HG03196 (cell line): Measurements from ENCODE around the gene CDKN3.

Source experiments
- ATAC-seq: cut with Tn5 transposase; IDR thresholded peaks from one replicate; pipeline ENCODE4 v1.9.1; 2021; ENCODE audit not compliant: unreplicated experiment

Gene CDKN3, protein sequence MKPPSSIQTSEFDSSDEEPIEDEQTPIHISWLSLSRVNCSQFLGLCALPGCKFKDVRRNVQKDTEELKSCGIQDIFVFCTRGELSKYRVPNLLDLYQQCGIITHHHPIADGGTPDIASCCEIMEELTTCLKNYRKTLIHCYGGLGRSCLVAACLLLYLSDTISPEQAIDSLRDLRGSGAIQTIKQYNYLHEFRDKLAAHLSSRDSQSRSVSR

DNA sequence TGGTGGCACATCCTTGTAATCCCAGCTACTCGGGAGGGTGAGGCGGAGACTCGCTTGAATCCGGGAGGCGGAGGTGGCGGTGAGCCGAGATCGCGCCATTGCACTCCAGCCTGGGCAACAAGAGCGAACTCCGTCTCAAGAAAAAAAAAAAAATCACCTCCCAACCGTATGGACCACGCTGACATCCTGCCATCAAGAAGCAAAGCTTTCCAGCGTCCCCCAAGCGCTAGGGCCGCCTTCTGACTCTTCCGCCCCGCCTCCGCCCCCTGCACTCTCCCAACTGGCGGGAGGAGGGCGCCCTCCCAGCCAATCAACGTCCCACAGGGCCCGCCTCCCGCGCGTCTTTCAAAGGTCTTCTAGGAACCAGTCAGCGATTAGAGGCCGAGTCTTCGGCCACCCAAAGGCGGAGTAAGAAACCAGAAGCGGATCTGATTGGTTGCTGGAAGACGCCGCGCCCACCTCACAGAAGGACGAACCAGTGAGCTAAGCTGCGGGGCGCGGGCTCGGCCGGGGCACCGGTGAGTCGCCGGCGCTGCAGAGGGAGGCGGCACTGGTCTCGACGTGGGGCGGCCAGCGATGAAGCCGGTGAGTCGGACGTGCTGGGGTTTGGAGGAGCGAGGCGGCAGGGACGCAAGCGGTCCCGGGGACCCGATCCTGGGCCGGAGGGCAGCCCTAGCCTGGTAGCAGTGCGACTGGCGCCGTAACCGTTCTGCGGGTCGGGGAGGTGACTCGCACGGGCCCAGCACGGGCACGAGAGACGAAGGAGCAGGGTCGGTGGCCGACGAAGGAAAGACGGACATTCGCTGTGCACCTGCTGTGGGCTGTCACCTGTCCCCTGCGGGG is at the start of gene CDKN3:
TSS of gene CDKN3 (plus strand) at position 515 of the 843 bp plus-strand sequence. CDS start at position 577, 62 bp downstream.
- peak; percentile 97 for ATAC-seq

GRCh38 chr14:54347044-54347443 is 49.8 kb upstream of the CDKN3 start:
- no peak for ATAC-seq

- ATAC-seq = no peak
Observed at GRCh38 chr14:54348001-54348611, 48.7 kb upstream of the CDKN3 start.

DNA sequence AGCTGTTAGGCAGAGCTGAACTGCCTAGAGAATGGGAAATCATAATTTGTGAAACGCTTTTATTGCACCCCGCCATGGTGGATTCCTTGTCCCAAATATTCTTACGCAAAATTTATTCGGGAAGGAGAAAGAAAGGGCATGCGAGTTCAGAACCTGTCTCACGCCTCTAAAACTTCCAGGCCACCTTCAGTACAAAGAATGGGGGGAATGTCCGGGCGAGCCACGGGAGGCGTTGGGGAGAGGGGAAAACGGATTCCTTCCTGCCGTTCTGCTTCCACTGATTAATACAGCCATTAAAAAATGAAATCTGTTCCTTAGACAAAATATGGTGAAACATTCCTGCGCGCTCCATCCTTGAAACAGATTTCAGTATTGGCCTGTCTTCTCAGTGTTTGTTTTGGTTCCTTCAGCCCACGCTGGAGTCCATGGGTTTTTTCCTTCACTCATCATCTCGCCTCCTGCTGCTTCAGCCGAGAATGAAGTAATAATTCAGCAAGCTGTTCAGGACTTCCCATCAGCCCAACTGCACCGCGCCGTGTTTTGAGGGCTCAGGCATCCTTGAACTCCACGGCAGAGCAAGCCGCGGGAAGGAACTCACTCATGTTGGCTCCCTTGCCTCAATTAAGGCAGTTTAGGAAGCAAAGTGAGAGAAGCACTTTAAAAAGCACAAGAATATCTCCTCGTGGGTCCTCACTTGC is 47.7 kb upstream of the CDKN3 start:
- no peak for ATAC-seq

GRCh38 chr14:54349713-54350112 is 47.1 kb upstream of the CDKN3 start:
- no peak for ATAC-seq

GRCh38 chr14:54350203-54350602 is 46.6 kb upstream of the CDKN3 start:
- no peak for ATAC-seq

DNA sequence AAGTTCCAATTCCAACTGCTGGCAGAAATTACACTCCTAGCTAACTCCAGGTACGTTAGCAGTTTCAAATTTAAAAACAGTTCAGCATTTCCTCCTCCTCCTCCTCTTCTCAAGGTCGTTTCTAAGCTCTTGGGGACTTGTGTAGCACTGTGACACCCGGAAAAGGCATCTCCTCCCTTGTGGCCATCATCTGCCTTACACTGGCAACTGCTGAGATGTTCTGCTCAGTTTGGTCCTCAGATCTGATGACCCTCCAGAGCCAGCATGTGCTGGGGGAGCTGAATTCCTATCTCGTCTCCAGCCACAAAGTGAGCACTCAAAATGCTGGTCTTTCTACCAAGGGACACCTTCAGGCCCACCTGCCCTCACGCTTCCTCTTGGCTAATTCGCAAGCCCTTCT is 43.5 kb upstream of the CDKN3 start:
- ATAC-seq = no peak

- ATAC-seq = no peak
Observed at GRCh38 chr14:54353694-54354093, 43.1 kb upstream of the CDKN3 start.

DNA sequence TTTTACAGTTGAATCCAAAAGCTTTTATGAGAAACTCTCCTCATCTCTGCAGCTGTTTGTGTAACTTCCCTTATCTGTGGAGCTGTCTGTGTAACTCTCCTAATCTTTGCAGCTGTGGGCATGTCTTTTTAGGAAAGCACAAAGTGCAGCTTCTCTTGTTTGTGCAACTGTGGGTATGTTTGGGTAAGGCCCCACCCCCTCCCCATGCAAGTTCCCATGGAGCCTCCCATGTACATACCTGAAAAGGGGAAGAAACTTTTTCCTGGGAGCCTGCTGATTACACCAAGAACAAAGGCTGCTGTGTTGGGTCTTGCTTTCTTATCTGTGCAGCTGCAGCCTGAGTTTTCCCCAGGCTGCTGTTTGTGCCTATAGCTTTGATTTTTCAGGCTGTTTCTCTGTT is 42.7 kb upstream of the CDKN3 start:
- ATAC-seq = no peak

GRCh38 chr14:54354968-54355641 is 41.7 kb upstream of the CDKN3 start:
- no peak for ATAC-seq

DNA sequence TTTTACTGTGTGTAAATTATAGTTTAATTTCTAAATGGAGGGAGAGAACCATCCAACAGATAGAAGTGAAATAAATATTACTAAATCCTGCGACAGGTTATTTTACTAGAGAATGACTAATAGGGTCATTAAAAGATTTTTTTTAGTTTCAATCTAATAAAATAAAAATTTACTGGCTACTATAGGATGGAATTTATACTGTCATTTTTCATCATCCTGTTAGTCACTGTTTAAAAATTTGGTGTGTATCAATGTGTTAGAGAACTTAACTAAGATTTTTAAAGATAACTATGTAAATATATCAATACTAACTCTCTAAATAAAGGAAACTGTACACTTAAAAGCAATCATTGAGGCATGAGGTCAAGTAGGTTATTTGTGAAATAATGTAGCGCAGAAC is 41.1 kb upstream of the CDKN3 start:
- ATAC-seq = no peak

DNA sequence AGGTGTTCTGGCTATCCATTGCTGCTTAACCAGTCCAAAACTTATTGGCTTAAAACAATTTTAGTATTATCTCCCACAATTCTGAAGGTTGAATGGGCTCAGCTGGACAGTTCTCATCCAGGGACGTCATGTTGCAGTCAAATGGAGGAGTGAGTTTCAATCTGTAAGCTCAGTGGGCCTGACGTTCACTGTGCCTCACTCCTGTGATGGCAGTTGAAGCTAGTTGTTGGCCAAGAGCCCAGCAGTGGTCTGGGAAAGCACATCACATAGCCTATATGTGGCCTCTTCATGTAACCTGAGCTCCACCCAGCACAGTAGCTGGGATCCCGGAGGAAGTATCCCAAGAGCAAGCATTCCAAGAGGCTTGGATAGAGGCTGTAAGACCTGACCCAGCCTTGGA is 40.6 kb upstream of the CDKN3 start:
- ATAC-seq = no peak

- ATAC-seq = no peak
Observed at GRCh38 chr14:54360667-54361066, 36.1 kb upstream of the CDKN3 start.

- ATAC-seq = no peak
Observed at GRCh38 chr14:54362089-54362504, 34.7 kb upstream of the CDKN3 start.

DNA sequence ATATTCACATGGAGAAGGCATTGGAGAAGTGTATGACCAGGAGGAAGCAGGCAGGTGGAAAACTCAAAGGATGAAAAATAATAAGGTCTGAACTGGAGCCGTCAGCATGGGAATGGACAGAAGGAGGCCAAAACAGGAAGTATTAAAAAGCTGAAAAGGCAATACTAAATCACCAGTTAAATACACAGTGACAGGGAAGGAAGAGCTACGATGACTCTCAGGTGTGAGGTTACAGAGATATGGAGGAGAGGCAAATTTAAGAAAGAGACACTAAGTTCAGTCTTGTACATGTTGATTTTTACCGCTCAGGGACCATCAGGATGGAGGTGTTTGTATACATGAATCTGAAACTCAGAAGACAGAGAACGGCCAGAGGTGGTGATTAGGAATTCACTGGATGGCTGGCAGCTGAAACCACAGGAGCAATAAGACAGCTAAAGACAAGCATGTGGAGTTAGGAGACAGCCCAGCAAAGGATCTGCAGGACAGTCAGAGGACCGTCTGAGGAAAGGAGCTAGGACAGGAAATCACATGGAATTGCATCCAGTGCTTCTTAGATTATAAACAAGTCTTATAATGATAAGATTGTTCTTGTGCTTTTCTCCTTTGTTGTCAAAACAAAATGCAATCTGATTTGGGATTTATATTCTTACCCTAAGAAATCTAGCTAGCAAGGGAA is 33.9 kb upstream of the CDKN3 start:
- ATAC-seq = no peak

- no peak for ATAC-seq
Observed at GRCh38 chr14:54364555-54365415, 32.0 kb upstream of the CDKN3 start.

GRCh38 chr14:54366736-54367735 is 29.8 kb upstream of the CDKN3 start:
- ATAC-seq = no peak

GRCh38 chr14:54368291-54368690 is 28.5 kb upstream of the CDKN3 start:
- no peak for ATAC-seq
